SK-N-SH (cell line): ENCODE data around the gene EEF1E1. TPM values are rescaled to one million over a fixed set of nuclear protein-coding genes. Genes with fewer than 3 reads are reported as not detected.
A peak's percentile ranks its signal among the peaks of the same experiment; 100 is the strongest.

Experiments used
- CTCF ChIA-PET: fragments of 300-600, 350-600 bp; formaldehyde crosslinking; extraction: SDS; loops from one replicate; lab custom pipeline; 2021; lab: Yijun Ruan, JAX
- POLR2A ChIA-PET: fragments of 350-600 bp; sonication (Branson Sonifier 250); formaldehyde crosslinking; extraction: SDS; loops from one replicate; lab custom pipeline; 2020; ENCODE audit warnings: antibody characterized with exemption, inconsistent platforms; lab: Yijun Ruan, JAX
- DNase-seq: peaks from one replicate; pipeline ENCODE4 v3.0.0; 2012
- H2AFZ ChIP-seq: fragments of 200-600 bp; sonication (generic); 2 replicates; pipeline ENCODE4 v1.8.1; 2016; ENCODE audit warnings: antibody characterized with exemption, mild to moderate bottlenecking, low read depth
- H3F3A ChIP-seq: fragments of 200-600 bp; sonication (generic); replicated peaks from 2 replicates; pipeline ENCODE3; 2016; ENCODE audit warnings: antibody characterized with exemption, mild to moderate bottlenecking; ENCODE audit not compliant: insufficient read depth
- H3K27ac ChIP-seq, 2 experiments: fragments of 200-500 bp in 1 of 2; fragments of 200-600 bp in 1 of 2; sonication (Bioruptor generic) in 1 of 2; sonication (generic), shearing (Covaris generic) in 1 of 2; 2 replicates each; pipeline versions ENCODE4 v1.5.1 to v1.6.1; 2014 to 2016; ENCODE audit warnings: low read depth in 2 of 2, inconsistent platforms in 1 of 2, low read length in 1 of 2, mild to moderate bottlenecking in 1 of 2, mixed read lengths in 1 of 2
- H3K27me3 ChIP-seq: fragments of 200-600 bp; sonication (generic), shearing (Covaris generic); 2 replicates; pipeline ENCODE4 v1.6.1; 2016; ENCODE audit warnings: mixed run types; ENCODE audit not compliant: insufficient read depth
- H3K36me3 ChIP-seq, 2 experiments: fragments of 200-500 bp in 1 of 2; fragments of 200-600 bp in 1 of 2; sonication (Bioruptor generic) in 1 of 2; sonication (generic) in 1 of 2; replicated peaks in 1 of 2; 2 replicates each; pipeline versions ENCODE3 to v1.5.1; 2014 to 2016; ENCODE audit warnings: low read length in 1 of 2, mild to moderate bottlenecking in 1 of 2; ENCODE audit not compliant: insufficient read depth in 2 of 2, control insufficient read depth in 1 of 2
- H3K4me1 ChIP-seq, 2 experiments: fragments of 200-500 bp in 1 of 2; fragments of 200-600 bp in 1 of 2; sonication (Bioruptor generic) in 1 of 2; sonication (generic), shearing (Covaris generic) in 1 of 2; 2 replicates each; pipeline versions ENCODE4 v1.5.1 to v1.6.1; 2014 to 2016; ENCODE audit warnings: low read depth in 1 of 2, low read length in 1 of 2, mixed run types in 1 of 2; ENCODE audit not compliant: insufficient read depth in 2 of 2, control insufficient read depth in 1 of 2
- H3K4me2 ChIP-seq: fragments of 200-600 bp; sonication (generic), shearing (Covaris generic); 2 replicates; pipeline ENCODE4 v1.6.1; 2017; ENCODE audit warnings: mixed run types
- H3K4me3 ChIP-seq, 2 experiments: fragments of 200-500 bp in 1 of 2; fragments of 200-600 bp in 1 of 2; sonication (Bioruptor generic) in 1 of 2; sonication (generic), shearing (Covaris generic) in 1 of 2; 2 replicates each; pipeline versions ENCODE4 v1.5.1 to v1.8.1; 2014 to 2016; ENCODE audit warnings: low read depth in 2 of 2, inconsistent platforms in 1 of 2, low read length in 1 of 2, mild to moderate bottlenecking in 1 of 2, mixed read lengths in 1 of 2, moderate library complexity in 1 of 2
- H3K79me2 ChIP-seq: fragments of 200-600 bp; sonication (generic); 2 replicates; pipeline ENCODE4 v1.8.1; 2017; ENCODE audit warnings: mild to moderate bottlenecking; ENCODE audit not compliant: insufficient read depth
- H3K9ac ChIP-seq: fragments of 200-600 bp; sonication (generic); 2 replicates; pipeline ENCODE4 v1.6.1; 2017; ENCODE audit warnings: mixed run types
- H3K9me2 ChIP-seq: fragments of 200-600 bp; sonication (generic); 2 replicates; pipeline ENCODE4 v1.6.1; 2017; ENCODE audit warnings: mixed run types
- H3K9me3 ChIP-seq: fragments of 200-600 bp; sonication (generic); 2 replicates; pipeline ENCODE4 v1.6.1; 2017; ENCODE audit warnings: mixed run types, mild to moderate bottlenecking, moderate library complexity
- H4K20me1 ChIP-seq: fragments of 200-600 bp; sonication (generic); 2 replicates; pipeline ENCODE4 v1.6.1; 2017; ENCODE audit warnings: mild to moderate bottlenecking, mixed run types; ENCODE audit not compliant: insufficient read depth
- EZH2phosphoT487 ChIP-seq: fragments of 200-600 bp; sonication (generic); IDR thresholded peaks from 2 replicates; pipeline ENCODE4 v1.6.1; 2017; ENCODE audit warnings: low read depth, mixed run types, mild to moderate bottlenecking, antibody characterized with exemption, moderate library complexity, borderline replicate concordance
- FOSL2 ChIP-seq: IDR thresholded peaks from 2 replicates; pipeline ENCODE4 v1.4.0; 2012; ENCODE audit warnings: low read depth, mild to moderate bottlenecking, moderate library complexity, borderline replicate concordance
- FOXM1 ChIP-seq: IDR thresholded peaks from 2 replicates; pipeline ENCODE4 v1.4.0; 2012; ENCODE audit warnings: low read depth, mild to moderate bottlenecking
- GATA2 ChIP-seq: sonication (generic); formaldehyde crosslinking; IDR thresholded peaks from 2 replicates; pipeline ENCODE4 v1.5.0; 2020; ENCODE audit warnings: mild to moderate bottlenecking, missing genetic modification reagents
- MXI1 ChIP-seq: IDR thresholded peaks from 2 replicates; pipeline ENCODE4 v1.6.1; 2012; ENCODE audit warnings: mild to moderate bottlenecking, low read depth, low read length, improper control_type of control experiment
- NFIC ChIP-seq: IDR thresholded peaks from 2 replicates; pipeline ENCODE4 v1.4.0; 2012; ENCODE audit warnings: borderline replicate concordance
- RAD21 ChIP-seq: IDR thresholded peaks from 2 replicates; pipeline ENCODE4 v1.6.1; 2012; ENCODE audit warnings: mild to moderate bottlenecking, low read length
- RCOR1 ChIP-seq: fragments of 150-350 bp; IDR thresholded peaks from 2 replicates; pipeline ENCODE4 v1.6.1; 2017; ENCODE audit warnings: antibody characterized with exemption, low read length
- TAF1 ChIP-seq: IDR thresholded peaks from 2 replicates; pipeline ENCODE4 v1.6.1; 2012; ENCODE audit warnings: low read depth, mild to moderate bottlenecking, low read length, moderate library complexity, borderline replicate concordance
- TEAD4 ChIP-seq: IDR thresholded peaks from 2 replicates; pipeline ENCODE4 v1.4.0; 2012; ENCODE audit warnings: mild to moderate bottlenecking, borderline replicate concordance; ENCODE audit not compliant: insufficient read depth
- YY1 ChIP-seq: IDR thresholded peaks from 2 replicates; pipeline ENCODE4 v1.4.0; 2012; ENCODE audit warnings: low read depth, mild to moderate bottlenecking
- WGBS: methylation state at CpG from one replicate; pipeline ENCODE4 v1.1.6; 2017; ENCODE audit warnings: low lambda C conversion rate; 5-methylcytosine and 5-hydroxymethylcytosine counted together
- polyA plus RNA-seq, 3 experiments: library from polyadenylated mRNA; depleted of rRNA; stranded (reverse); fragments of >200 nt; gene quantifications; 2 replicates each; pipeline ENCODE4 v1.2.3, GENCODE V29; 2012
- TF ChIP-seq, protein P1 (sequence below): IDR thresholded peaks from 2 replicates; pipeline ENCODE4; 2012
- TF ChIP-seq, protein P2 (sequence below): IDR thresholded peaks from 2 replicates; pipeline ENCODE4 v1.4.0; 2012; ENCODE audit warnings: low read depth
- TF ChIP-seq, protein P3 (sequence below): IDR thresholded peaks from 2 replicates; pipeline ENCODE4 v1.4.0; 2012; ENCODE audit warnings: low read depth, borderline replicate concordance
- TF ChIP-seq, protein P4 (sequence below): IDR thresholded peaks from 2 replicates; pipeline ENCODE4 v1.6.1; 2012; ENCODE audit warnings: mild to moderate bottlenecking, low read depth, low read length, moderate library complexity
- TF ChIP-seq, protein P5 (sequence below): fragments of 200-600 bp; sonication (generic); IDR thresholded peaks from 2 replicates; pipeline ENCODE4 v1.6.1; 2017; ENCODE audit warnings: antibody characterized with exemption, mild to moderate bottlenecking, moderate library complexity

EEF1E1 gene
- polyA plus RNA-seq, 1 of the 3 experiments (the other 2 are of a cell fraction), result 60.8 TPM

DNA sequence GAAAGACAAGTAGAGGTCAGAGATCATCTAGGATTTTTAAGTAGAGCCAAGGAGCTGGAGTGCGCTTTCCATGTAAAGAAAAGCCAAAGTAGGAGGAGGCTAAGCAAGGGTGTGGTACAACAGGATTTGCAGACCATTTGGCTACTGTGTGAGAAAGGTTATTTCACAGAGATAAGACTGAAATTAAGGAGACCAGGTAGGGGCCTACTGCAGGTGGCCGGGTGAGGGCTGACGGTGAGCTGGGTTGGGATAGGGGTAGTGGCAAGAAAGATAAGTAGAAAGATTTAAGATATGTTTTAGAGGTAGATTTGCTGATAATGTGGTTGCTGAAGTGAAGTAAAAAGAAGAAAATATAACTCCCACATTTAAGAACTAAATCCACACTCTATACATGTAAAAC lies 42.0 kb downstream of the EEF1E1 start:
- CTCF ChIA-PET, result interaction anchor here (0.7 to 2.3 kb wide), 2 partner anchors 71 to 337 kb away, joined by 3 to 17 read pairs; no protein-coding TSS in a partner anchor
- Histone ChIP-seq H3K4me2 (no peak overlapping the region), H3K9ac (no peak overlapping the region)
- TF ChIP-seq, protein P1, sequence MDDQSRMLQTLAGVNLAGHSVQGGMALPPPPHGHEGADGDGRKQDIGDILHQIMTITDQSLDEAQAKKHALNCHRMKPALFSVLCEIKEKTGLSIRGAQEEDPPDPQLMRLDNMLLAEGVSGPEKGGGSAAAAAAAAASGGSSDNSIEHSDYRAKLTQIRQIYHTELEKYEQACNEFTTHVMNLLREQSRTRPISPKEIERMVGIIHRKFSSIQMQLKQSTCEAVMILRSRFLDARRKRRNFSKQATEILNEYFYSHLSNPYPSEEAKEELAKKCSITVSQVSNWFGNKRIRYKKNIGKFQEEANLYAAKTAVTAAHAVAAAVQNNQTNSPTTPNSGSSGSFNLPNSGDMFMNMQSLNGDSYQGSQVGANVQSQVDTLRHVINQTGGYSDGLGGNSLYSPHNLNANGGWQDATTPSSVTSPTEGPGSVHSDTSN, result no peak
- TF ChIP-seq RAD21, result no peak
- no peak for TF ChIP-seq EZH2phosphoT487
- TF ChIP-seq, protein P2, sequence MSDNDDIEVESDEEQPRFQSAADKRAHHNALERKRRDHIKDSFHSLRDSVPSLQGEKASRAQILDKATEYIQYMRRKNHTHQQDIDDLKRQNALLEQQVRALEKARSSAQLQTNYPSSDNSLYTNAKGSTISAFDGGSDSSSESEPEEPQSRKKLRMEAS, result no peak
- TF ChIP-seq NFIC, result no peak
- no peak for TF ChIP-seq TAF1
- no peak for TF ChIP-seq GATA2 (CRISPR knock-in tag)
- no peak for TF ChIP-seq RCOR1
- no peak for TF ChIP-seq FOXM1
- no peak for TF ChIP-seq YY1
- TF ChIP-seq FOSL2, result no peak
- TF ChIP-seq TEAD4, result no peak
- TF ChIP-seq MXI1, result no peak
- TF ChIP-seq, protein P3, sequence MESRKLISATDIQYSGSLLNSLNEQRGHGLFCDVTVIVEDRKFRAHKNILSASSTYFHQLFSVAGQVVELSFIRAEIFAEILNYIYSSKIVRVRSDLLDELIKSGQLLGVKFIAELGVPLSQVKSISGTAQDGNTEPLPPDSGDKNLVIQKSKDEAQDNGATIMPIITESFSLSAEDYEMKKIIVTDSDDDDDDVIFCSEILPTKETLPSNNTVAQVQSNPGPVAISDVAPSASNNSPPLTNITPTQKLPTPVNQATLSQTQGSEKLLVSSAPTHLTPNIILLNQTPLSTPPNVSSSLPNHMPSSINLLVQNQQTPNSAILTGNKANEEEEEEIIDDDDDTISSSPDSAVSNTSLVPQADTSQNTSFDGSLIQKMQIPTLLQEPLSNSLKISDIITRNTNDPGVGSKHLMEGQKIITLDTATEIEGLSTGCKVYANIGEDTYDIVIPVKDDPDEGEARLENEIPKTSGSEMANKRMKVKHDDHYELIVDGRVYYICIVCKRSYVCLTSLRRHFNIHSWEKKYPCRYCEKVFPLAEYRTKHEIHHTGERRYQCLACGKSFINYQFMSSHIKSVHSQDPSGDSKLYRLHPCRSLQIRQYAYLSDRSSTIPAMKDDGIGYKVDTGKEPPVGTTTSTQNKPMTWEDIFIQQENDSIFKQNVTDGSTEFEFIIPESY, result no peak
- TF ChIP-seq, all 33 proteins: peak for 0
- POLR2A ChIA-PET, result no interaction called here
- no peak overlapping the region for H3K4me3 ChIP-seq
- peaks cover 4% of the 10 kb centered on the region for H3F3A ChIP-seq
- DNase-seq, result no peak
- peaks cover 5% of the 10 kb centered on the region; the same call in 1 of the 2 replicates for H3K79me2 ChIP-seq
- H3K27ac ChIP-seq, result no peak overlapping the region
- no peaks in the 10 kb centered on the region for H3K9me3 ChIP-seq
- no peak overlapping the region for H2AFZ ChIP-seq
- H3K9me2 ChIP-seq, result no peaks in the 10 kb centered on the region
- no peaks in the 10 kb centered on the region; a peak in 3 of 4 replicates for H3K4me1 ChIP-seq
- H3K36me3 ChIP-seq, result peaks cover 12 to 36% of the 10 kb centered on the region in 2 experiments
- no peaks in the 10 kb centered on the region for H3K27me3 ChIP-seq
- H4K20me1 ChIP-seq, result no peaks in the 10 kb centered on the region
- WGBS, result 95% methylated on average over 3 of the region's 3 CpGs

DNA sequence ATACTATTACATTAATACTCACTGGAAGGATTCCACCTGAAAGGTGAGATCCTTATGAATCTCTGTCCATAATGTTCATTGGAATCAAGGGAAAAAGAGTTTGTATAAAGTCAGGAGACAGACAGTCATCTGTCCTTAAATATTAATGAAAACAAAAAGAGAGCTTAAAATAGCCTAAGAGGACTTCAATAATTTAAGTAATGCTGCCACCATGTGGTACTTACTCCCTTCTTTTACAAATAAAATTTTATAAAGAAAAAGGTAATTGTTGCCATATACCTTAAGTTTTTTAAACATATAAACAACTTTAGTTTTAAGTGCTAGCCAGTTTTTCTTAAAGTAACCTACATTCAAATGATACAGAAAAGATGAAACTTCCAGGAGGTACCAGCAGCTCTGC lies 43.2 kb downstream of the EEF1E1 start:
- POLR2A ChIA-PET, result no interaction called here
- peaks cover 4% of the 10 kb centered on the region for H3F3A ChIP-seq
- no peak overlapping the region for H3K4me3 ChIP-seq
- no peak overlapping the region for H2AFZ ChIP-seq
- peak; percentile 12 for DNase-seq
- no peak overlapping the region for H3K27ac ChIP-seq
- no peaks in the 10 kb centered on the region for H3K9me2 ChIP-seq
- H3K4me1 ChIP-seq, result no peaks in the 10 kb centered on the region; a peak in 2 of 4 replicates
- H4K20me1 ChIP-seq, result no peaks in the 10 kb centered on the region
- H3K4me2 ChIP-seq, result no peak overlapping the region
- H3K27me3 ChIP-seq, result no peaks in the 10 kb centered on the region
- no peak overlapping the region for H3K9ac ChIP-seq
- H3K9me3 ChIP-seq, result no peaks in the 10 kb centered on the region
- TF ChIP-seq, protein P4, sequence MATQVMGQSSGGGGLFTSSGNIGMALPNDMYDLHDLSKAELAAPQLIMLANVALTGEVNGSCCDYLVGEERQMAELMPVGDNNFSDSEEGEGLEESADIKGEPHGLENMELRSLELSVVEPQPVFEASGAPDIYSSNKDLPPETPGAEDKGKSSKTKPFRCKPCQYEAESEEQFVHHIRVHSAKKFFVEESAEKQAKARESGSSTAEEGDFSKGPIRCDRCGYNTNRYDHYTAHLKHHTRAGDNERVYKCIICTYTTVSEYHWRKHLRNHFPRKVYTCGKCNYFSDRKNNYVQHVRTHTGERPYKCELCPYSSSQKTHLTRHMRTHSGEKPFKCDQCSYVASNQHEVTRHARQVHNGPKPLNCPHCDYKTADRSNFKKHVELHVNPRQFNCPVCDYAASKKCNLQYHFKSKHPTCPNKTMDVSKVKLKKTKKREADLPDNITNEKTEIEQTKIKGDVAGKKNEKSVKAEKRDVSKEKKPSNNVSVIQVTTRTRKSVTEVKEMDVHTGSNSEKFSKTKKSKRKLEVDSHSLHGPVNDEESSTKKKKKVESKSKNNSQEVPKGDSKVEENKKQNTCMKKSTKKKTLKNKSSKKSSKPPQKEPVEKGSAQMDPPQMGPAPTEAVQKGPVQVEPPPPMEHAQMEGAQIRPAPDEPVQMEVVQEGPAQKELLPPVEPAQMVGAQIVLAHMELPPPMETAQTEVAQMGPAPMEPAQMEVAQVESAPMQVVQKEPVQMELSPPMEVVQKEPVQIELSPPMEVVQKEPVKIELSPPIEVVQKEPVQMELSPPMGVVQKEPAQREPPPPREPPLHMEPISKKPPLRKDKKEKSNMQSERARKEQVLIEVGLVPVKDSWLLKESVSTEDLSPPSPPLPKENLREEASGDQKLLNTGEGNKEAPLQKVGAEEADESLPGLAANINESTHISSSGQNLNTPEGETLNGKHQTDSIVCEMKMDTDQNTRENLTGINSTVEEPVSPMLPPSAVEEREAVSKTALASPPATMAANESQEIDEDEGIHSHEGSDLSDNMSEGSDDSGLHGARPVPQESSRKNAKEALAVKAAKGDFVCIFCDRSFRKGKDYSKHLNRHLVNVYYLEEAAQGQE, result no peak
- TF ChIP-seq, protein P5, sequence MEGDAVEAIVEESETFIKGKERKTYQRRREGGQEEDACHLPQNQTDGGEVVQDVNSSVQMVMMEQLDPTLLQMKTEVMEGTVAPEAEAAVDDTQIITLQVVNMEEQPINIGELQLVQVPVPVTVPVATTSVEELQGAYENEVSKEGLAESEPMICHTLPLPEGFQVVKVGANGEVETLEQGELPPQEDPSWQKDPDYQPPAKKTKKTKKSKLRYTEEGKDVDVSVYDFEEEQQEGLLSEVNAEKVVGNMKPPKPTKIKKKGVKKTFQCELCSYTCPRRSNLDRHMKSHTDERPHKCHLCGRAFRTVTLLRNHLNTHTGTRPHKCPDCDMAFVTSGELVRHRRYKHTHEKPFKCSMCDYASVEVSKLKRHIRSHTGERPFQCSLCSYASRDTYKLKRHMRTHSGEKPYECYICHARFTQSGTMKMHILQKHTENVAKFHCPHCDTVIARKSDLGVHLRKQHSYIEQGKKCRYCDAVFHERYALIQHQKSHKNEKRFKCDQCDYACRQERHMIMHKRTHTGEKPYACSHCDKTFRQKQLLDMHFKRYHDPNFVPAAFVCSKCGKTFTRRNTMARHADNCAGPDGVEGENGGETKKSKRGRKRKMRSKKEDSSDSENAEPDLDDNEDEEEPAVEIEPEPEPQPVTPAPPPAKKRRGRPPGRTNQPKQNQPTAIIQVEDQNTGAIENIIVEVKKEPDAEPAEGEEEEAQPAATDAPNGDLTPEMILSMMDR, result peak; percentile 67
- peak; percentile 55 for TF ChIP-seq RAD21
- TF ChIP-seq, all 33 proteins: peak for 2
- Histone ChIP-seq H3K36me3 (peaks cover 12 to 38% of the 10 kb centered on the region in 2 experiments), H3K79me2 (peaks cover 5% of the 10 kb centered on the region; the same call in 1 of the 2 replicates)
- CTCF ChIA-PET, result interaction anchor here (0.8 to 2.3 kb wide), 8 partner anchors 44 to 340 kb away, joined by 3 to 17 read pairs (median 4); partner anchors contain the start of gene BMP6
